Uterus (tissue), 4 donors: ENCODE data around the gene FHIT. TPM values are rescaled to one million over a fixed set of nuclear protein-coding genes. Genes with fewer than 3 reads are reported as not detected.
A peak's percentile ranks its signal among the peaks of the same experiment; 100 is the strongest.

Source experiments
- DNase-seq, 2 donors: peaks; one replicate each; pipeline ENCODE4 v3.0.0-alpha.2; 2019 to 2020
- H3K27ac ChIP-seq, 2 donors: fragments of 200-600 bp; sonication (generic); 1 replicate in 1 of 2; 2 replicates in 1 of 2; pipeline ENCODE4 v1.5.1; 2016 to 2018
- H3K27me3 ChIP-seq, 2 donors: fragments of 200-600 bp; sonication (generic); one replicate each; pipeline ENCODE4 v1.5.1; 2018 to 2019; ENCODE audit warnings: control low read depth in 1 of 2
- H3K36me3 ChIP-seq, 2 donors: fragments of 200-600 bp; sonication (generic); one replicate each; pipeline ENCODE4 v1.5.1; 2019; ENCODE audit warnings: control low read depth in 1 of 2
- H3K4me1 ChIP-seq, 2 donors: fragments of 200-600 bp; sonication (generic); one replicate each; pipeline ENCODE4 v1.5.1; 2018 to 2019; ENCODE audit warnings: control low read depth in 1 of 2
- H3K4me3 ChIP-seq, 2 donors: fragments of 200-600 bp; sonication (generic); 1 replicate in 1 of 2; 2 replicates in 1 of 2; pipeline ENCODE4 v1.5.1; 2018 to 2019; ENCODE audit warnings: mild to moderate bottlenecking in 1 of 2
- H3K9me3 ChIP-seq, 2 donors: fragments of 200-600 bp; sonication (generic); one replicate each; pipeline ENCODE4 v1.5.1; 2019; ENCODE audit warnings: control low read depth in 1 of 2
- POLR2A ChIP-seq, 2 donors: fragments of 450-650 bp; IDR thresholded peaks; one replicate each; pipeline ENCODE4 v1.6.1; 2016; ENCODE audit warnings: antibody characterized with exemption in 2 of 2, mild to moderate bottlenecking in 1 of 2, moderate library complexity in 1 of 2
- intact Hi-C: fragments of 100-400 bp; cut with DNase I; formaldehyde crosslinking; loops from one replicate; pipeline ENCODE4 v1.15.1; 2023; ENCODE audit warnings: low total_unique reads
- total RNA-seq, 4 donors: library from RNA; depleted of rRNA in 3 of 4; stranded (reverse); fragments of >200 nt in 3 of 4; gene quantifications; one replicate each; pipeline versions ENCODE4 v1.1.0 to v1.2.4, GENCODE V29; 2014 to 2023
- TF ChIP-seq, protein P1 (sequence below), 4 experiments: fragments of 200-600 bp in 2 of 4; fragments of 450-650 bp in 2 of 4; sonication (generic) in 2 of 4; IDR thresholded peaks; one replicate each; pipeline ENCODE4 v1.5.1; 2016 to 2019; ENCODE audit warnings: antibody characterized with exemption in 4 of 4, mild to moderate bottlenecking in 2 of 4, moderate library complexity in 1 of 4
- donor health status: DM: yes; HTN: yes; CAD: no.

FHIT gene
- total RNA-seq, 4 donors from 2014 or later, result 1.3 to 15.2 (median 7.3) TPM

DNA sequence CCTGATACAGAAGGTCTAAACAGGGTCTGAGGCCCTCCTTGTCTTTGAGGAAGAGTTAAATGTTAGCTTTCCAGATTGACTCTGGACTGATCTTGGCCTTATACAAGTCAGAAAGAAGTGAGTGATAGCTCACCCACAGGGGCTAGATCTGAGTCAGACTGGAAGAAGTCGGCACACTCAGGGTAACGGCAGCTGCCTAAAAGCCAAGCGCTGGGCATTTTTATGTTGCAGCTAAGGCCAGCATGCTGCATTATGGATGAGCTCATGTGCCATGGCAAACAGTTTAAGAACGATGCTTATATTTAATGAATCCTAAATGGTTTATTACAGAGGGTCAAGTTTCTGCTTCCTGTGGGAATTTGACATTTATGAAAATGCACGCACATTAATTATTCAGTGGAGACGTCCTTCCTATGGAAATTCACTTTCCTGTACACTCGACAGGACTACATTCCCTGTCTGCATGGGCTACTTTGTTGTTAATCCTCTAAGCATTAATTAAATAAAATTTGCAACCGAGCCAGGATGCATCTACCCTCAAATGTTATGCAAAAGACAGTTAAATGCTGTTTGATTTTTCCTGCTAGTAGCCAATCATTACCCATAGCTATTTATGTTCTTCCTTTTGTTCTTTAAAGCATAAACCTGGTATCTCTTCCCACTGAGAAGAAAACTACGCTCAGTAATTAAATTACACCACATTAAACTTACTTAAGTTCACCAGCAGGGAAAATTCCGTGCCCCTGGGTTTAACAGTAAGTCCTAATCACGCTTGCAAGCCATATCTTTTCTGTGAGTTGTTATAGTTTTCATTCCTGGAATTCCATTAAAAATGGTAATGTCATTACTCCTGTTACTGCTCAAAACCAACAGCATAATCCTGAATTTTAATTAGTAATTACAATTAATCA, 1438.8 kb downstream of the FHIT start:
- no peak overlapping the region for H3K27ac ChIP-seq
- H3K9me3 ChIP-seq, result no peaks in the 10 kb centered on the region
- no peaks in the 10 kb centered on the region for H3K4me1 ChIP-seq
- H3K27me3 ChIP-seq, result no peaks in the 10 kb centered on the region
- intact Hi-C loops, result no loop called here
- no peaks in the 10 kb centered on the region for H3K36me3 ChIP-seq
- no peak for DNase-seq
- H3K4me3 ChIP-seq, result no peak overlapping the region
- TF ChIP-seq, protein P1, sequence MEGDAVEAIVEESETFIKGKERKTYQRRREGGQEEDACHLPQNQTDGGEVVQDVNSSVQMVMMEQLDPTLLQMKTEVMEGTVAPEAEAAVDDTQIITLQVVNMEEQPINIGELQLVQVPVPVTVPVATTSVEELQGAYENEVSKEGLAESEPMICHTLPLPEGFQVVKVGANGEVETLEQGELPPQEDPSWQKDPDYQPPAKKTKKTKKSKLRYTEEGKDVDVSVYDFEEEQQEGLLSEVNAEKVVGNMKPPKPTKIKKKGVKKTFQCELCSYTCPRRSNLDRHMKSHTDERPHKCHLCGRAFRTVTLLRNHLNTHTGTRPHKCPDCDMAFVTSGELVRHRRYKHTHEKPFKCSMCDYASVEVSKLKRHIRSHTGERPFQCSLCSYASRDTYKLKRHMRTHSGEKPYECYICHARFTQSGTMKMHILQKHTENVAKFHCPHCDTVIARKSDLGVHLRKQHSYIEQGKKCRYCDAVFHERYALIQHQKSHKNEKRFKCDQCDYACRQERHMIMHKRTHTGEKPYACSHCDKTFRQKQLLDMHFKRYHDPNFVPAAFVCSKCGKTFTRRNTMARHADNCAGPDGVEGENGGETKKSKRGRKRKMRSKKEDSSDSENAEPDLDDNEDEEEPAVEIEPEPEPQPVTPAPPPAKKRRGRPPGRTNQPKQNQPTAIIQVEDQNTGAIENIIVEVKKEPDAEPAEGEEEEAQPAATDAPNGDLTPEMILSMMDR (IDR thresholded peaks at IDR 0.05), result no peak
- no peak for TF ChIP-seq POLR2A (IDR thresholded peaks at IDR 0.05)

DNA sequence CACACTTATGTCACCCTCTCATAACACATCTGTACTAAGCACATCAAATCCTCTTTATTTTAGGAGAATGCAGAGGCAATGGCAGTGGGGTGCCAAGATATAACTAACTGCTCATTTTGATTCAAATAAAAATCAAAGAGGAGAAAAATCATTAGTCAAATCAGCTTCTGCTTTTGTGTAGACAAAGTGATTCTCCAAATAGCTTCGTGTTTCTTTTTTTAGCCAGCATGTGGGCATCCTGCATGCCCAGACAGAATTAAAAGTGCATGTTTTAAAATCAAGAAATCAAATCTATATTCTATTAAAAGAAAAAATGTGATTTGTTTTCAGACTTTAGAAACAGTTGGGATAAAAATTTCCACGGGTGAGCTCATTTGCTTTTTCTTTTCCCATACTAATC, 1440.1 kb downstream of the FHIT start:
- H3K4me3 ChIP-seq, result no peak overlapping the region
- no peak for DNase-seq
- intact Hi-C loops, result no loop called here
- H3K27me3 ChIP-seq, result no peaks in the 10 kb centered on the region
- no peak overlapping the region for H3K27ac ChIP-seq
- no peaks in the 10 kb centered on the region for H3K4me1 ChIP-seq
- H3K9me3 ChIP-seq, result no peaks in the 10 kb centered on the region
- H3K36me3 ChIP-seq, result no peaks in the 10 kb centered on the region
- TF ChIP-seq POLR2A (IDR thresholded peaks at IDR 0.05), result no peak
- TF ChIP-seq, protein P1 (IDR thresholded peaks at IDR 0.05), result no peak

DNA sequence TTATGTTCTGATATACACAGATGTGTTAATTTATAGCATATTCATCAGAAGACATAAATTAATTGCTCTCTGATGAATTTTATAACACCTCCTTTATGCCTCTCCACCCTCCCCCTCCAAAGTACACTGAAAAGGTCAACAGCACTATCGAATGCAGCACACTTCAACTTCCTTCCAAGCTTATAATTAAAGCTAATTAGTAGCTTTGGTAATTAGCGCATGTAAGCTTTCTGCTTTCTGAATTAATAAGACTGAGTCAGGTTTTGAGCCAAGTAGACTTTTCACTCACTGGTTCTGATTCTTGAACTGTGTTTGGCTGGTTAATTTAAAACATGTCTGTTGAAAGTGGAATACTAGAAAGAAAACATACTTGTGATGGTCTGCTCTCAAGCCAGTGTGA, 1440.6 kb downstream of the FHIT start:
- no peaks in the 10 kb centered on the region for H3K27me3 ChIP-seq
- H3K4me1 ChIP-seq, result no peaks in the 10 kb centered on the region
- no peaks in the 10 kb centered on the region for H3K36me3 ChIP-seq
- DNase-seq, result no peak
- no peak overlapping the region for H3K4me3 ChIP-seq
- TF ChIP-seq, protein P1 (IDR thresholded peaks at IDR 0.05), result no peak
- TF ChIP-seq POLR2A (IDR thresholded peaks at IDR 0.05), result no peak
- intact Hi-C loops, result no loop called here
- no peaks in the 10 kb centered on the region for H3K9me3 ChIP-seq
- no peak overlapping the region for H3K27ac ChIP-seq

DNA sequence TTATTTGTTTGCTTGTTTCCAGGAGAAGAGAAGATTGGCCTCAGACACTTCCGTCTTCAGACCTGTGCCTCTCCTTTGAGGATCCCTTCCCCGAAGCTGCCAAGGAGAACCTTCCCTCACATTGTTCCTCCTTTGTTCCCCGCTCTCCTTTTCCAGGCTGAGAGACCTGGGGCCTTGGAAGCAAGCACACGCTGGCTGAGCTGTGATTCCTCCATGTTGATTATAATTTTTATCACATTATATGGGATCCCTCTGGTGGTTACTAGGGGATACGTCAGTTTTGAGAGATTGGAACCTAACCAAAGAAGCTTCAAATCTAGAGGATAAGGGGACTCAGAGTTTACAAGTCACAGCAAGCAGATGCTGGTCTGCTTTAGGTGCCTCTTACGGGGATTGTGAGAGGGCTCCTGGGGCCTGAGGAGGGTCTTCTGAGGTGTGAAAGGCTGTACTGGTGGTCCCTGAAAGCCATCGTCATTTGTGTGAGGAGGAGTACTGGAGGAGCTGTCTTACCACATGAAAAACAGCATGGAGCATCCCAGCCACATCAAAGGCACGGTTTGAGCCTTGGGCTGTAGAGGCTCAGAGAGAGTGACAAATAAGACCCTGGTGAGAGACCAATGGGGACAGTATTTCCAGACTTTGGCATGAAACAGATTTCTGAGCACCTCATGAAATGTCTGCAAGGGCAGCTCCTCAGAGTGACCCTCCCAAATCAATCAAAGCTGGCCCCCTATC, 1441.4 kb downstream of the FHIT start:
- no peaks in the 10 kb centered on the region for H3K27me3 ChIP-seq
- no peaks in the 10 kb centered on the region for H3K36me3 ChIP-seq
- TF ChIP-seq, protein P1 (IDR thresholded peaks at IDR 0.05), result peak in 1 of 4 experiments; percentile 5
- no peak for TF ChIP-seq POLR2A (IDR thresholded peaks at IDR 0.05)
- H3K4me1 ChIP-seq, result no peaks in the 10 kb centered on the region
- no peak for DNase-seq
- intact Hi-C loops, result no loop called here
- no peak overlapping the region for H3K4me3 ChIP-seq
- no peaks in the 10 kb centered on the region for H3K9me3 ChIP-seq
- no peak overlapping the region for H3K27ac ChIP-seq

DNA sequence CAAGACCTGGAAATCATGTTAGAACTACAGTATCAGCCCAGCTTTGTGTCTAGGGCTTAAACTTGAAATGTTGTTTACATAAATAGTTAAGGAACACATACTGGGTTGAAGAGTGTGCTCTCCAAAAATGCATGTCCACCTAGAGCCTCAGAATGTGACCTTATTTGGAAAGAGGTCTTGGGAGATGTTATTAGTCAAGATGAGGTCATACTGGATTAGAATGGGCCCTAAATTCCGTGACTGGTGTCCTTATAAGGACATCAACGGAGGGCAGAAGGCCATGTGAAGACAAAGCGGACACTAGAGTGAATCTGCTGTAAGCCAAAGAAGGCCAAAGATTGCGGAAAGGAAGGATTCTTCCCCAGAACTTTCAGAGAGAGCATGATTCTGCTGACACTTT, 1442.2 kb downstream of the FHIT start:
- no peaks in the 10 kb centered on the region for H3K27me3 ChIP-seq
- no peak overlapping the region for H3K27ac ChIP-seq
- TF ChIP-seq, protein P1 (IDR thresholded peaks at IDR 0.05), result no peak
- no peak for TF ChIP-seq POLR2A (IDR thresholded peaks at IDR 0.05)
- H3K4me3 ChIP-seq, result no peak overlapping the region
- intact Hi-C loops, result no loop called here
- no peaks in the 10 kb centered on the region for H3K9me3 ChIP-seq
- no peak for DNase-seq
- no peaks in the 10 kb centered on the region for H3K36me3 ChIP-seq
- H3K4me1 ChIP-seq, result no peaks in the 10 kb centered on the region
